Measurements from ENCODE around the gene MIF.
"Not testable (repeated sequence)": the region's sequence is repeated elsewhere in the genome, so short reads cannot be mapped to it uniquely, and the experiment has no call there.

MIF gene

DNA sequence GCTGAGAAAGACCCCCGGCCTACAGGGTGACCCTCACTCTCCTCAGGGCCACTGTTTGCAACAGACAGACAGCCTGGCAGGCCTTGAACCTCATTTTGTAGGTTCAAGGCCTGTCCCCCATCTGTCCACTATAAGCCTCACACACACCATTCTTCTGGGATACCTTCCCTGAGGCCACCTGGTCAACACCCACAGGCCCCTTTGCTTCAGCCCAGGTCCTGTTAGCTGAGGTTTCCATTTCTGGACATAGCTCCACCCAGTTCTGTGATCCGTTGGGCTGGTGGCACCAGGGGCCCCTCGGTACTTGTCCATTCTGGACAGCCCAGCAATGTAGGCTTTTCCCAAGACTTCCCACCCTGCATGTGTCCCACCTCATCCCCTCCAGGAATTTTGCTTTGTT, 3.1 kb downstream of the MIF start:
- Histone ChIP-seq H3K27me3 (ENCODE audit: insufficient read depth, insufficient read length) (no peaks in the 10 kb centered on the region), H3K36me3 (ENCODE audit: insufficient read depth, insufficient read length, low read length) (peaks cover 26% of the 10 kb centered on the region), H3K4me1 (ENCODE audit: insufficient read depth, insufficient read length) (peaks cover 18% of the 10 kb centered on the region), H3K4me3 (ENCODE audit: insufficient read length, low read depth) (no peak overlapping the region), H3K9me3 (ENCODE audit: insufficient read depth, low read length) (peaks cover 12% of the 10 kb centered on the region), H3K9ac (ENCODE audit: insufficient read length, low read depth) (no peak overlapping the region)
- no peak for TF ChIP-seq ZNF274 (IDR thresholded peaks at IDR 0.05; ENCODE audit: low read depth, low read length)
- TF ChIP-seq YY1 (IDR thresholded peaks at IDR 0.05; ENCODE audit: insufficient read depth, insufficient read length) = no peak
- TF ChIP-seq SUZ12 (IDR thresholded peaks at IDR 0.05; ENCODE audit: extremely low read depth, insufficient read depth, insufficient read length) = no peak
- no peak for DNase-seq (ENCODE audit: low read depth, low spot score)

DNA sequence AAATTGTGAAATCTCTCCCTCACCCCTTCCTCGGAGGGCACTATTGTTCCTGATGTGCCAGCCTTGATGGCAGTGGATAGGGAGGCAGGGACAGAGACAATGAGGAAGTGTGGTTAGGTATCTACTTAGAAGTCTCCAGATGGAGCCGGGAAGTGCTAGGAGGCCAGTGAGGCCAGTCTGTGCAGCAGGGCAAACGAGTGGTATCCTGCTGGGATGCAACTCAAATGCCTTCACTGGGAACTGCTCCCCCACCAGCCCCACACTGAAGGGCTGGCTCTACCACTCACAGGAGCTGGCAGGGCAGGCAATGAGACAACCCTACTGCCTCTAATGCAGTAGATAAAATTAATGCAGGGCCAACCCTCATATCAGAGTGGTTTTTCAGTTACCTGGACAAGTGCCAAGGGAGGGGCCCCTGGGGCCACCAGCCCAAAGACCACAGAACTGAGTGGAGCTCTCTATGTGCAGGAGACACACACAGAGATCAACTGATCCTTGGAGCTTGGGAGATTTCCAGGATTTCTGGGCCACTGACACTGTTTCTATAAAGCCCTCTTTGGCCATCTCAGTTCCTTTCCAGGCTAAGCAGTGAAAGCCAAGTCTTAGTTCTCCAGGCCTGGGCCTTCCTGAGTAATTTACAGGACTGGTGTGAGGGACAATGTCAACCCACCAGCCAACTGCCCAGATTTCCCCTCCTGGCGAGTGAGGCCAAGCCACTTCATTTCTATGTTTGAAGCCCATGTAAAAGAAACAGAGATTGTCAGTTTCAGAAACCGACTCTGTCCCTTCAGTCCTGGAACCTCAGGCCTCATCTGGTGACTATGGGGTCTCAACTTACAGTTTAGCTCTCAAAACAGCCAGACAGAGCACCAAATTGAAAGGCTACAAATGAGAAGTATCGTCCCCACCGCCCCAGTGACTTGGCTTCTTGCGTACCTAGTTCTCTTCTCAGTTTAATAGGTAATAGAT, 4.1 kb downstream of the MIF start:
- no peak for DNase-seq (ENCODE audit: low read depth, low spot score)
- H3K27me3 ChIP-seq (ENCODE audit: insufficient read depth, insufficient read length) = no peaks in the 10 kb centered on the region
- H3K4me3 ChIP-seq (ENCODE audit: insufficient read length, low read depth) = no peak overlapping the region
- peak overlapping the region; percentile 4 for H3K9ac ChIP-seq (ENCODE audit: insufficient read length, low read depth)
- peaks cover 26% of the 10 kb centered on the region for H3K36me3 ChIP-seq (ENCODE audit: insufficient read depth, insufficient read length, low read length)
- peaks cover 14% of the 10 kb centered on the region for H3K4me1 ChIP-seq (ENCODE audit: insufficient read depth, insufficient read length)
- TF ChIP-seq SUZ12 (IDR thresholded peaks at IDR 0.05; ENCODE audit: extremely low read depth, insufficient read depth, insufficient read length) (no peak), ZNF274 (IDR thresholded peaks at IDR 0.05; ENCODE audit: low read depth, low read length) (no peak), YY1 (IDR thresholded peaks at IDR 0.05; ENCODE audit: insufficient read depth, insufficient read length) (no peak)
- 0 out of 2 replicates have a peak, but pooled peaks cover 4% of the 10 kb centered on the region for H3K9me3 ChIP-seq (ENCODE audit: insufficient read depth, low read length)

DNA sequence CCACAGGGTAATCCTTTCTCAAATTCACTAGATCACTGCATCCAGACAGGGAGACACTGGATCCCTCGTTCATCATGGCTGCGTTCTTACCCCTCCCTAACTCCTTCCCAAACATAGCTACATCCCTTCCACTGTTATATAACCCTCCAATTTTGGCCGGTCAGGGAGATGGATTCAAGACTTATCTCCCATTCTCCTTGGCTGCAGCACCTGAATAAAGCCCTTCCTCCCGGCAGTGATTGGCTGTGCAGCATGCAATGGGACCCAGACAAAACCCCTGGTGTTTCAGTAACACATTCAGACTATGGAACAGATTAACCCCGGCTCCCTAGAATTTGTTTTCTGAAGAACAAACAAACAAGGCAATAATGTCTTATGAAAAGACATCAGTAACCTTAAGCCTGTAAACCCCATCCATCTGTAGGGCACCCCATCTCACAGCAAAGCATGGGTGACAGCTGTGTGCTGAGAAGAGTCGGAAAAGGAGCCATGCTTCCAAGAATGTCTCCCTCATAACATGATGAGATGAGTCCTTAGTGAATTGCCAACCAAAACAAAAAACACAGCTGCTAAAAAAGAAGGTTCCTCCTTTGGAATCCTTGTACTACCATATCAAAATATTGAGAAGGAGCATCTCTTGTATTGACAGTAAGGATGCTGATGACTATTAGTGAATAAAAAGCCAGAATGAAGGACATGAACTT, 5.0 kb downstream of the MIF start:
- Histone ChIP-seq H3K4me3 (ENCODE audit: insufficient read length, low read depth) (no peak overlapping the region), H3K36me3 (ENCODE audit: insufficient read depth, insufficient read length, low read length) (peaks cover 26% of the 10 kb centered on the region), H3K27me3 (ENCODE audit: insufficient read depth, insufficient read length) (no peaks in the 10 kb centered on the region), H3K9me3 (ENCODE audit: insufficient read depth, low read length) (0 out of 2 replicates have a peak, but pooled peaks cover 4% of the 10 kb centered on the region), H3K4me1 (ENCODE audit: insufficient read depth, insufficient read length) (peaks cover 14% of the 10 kb centered on the region), H3K9ac (ENCODE audit: insufficient read length, low read depth) (no peak overlapping the region)
- no peak for TF ChIP-seq SUZ12 (IDR thresholded peaks at IDR 0.05; ENCODE audit: extremely low read depth, insufficient read depth, insufficient read length)
- TF ChIP-seq YY1 (IDR thresholded peaks at IDR 0.05; ENCODE audit: insufficient read depth, insufficient read length) = no peak
- TF ChIP-seq ZNF274 (IDR thresholded peaks at IDR 0.05; ENCODE audit: low read depth, low read length) = no peak
- DNase-seq (ENCODE audit: low read depth, low spot score) = no peak

DNA sequence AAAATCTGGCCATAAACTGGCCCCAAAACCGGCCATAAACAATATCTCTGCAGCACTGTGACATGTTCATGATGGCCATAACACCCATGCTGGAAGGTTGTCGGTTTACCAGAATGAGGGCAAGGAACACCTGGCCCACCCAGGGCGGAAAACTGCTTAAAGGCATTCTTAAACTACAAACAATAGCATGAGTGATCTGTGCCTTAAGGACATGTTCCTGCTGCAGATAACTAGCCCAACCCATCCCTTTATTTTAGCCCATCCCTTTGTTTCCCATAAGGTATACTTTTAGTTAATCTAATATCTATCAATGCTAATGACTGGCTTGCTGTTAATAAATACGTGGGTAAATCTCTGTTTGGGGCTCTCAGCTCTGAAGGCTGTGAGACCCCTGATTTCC, 6.0 kb downstream of the MIF start:
- not testable (repeated sequence) for H3K9me3 ChIP-seq (ENCODE audit: insufficient read depth, low read length)

GRCh38 chr22:23901600-23901999, 7.4 kb downstream of the MIF start:
- no peak for TF ChIP-seq YY1 (IDR thresholded peaks at IDR 0.05; ENCODE audit: insufficient read depth, insufficient read length)
- TF ChIP-seq ZNF274 (IDR thresholded peaks at IDR 0.05; ENCODE audit: low read depth, low read length) = no peak
- TF ChIP-seq SUZ12 (IDR thresholded peaks at IDR 0.05; ENCODE audit: extremely low read depth, insufficient read depth, insufficient read length) = no peak
- DNase-seq (ENCODE audit: low read depth, low spot score) = no peak

More for the DNA sequence above, 6.0 kb downstream of the MIF start:
- DNase-seq (ENCODE audit: low read depth, low spot score); H3K4me3 ChIP-seq (ENCODE audit: insufficient read length, low read depth); H3K9ac ChIP-seq (ENCODE audit: insufficient read length, low read depth); H3K27me3 ChIP-seq (ENCODE audit: insufficient read depth, insufficient read length): not testable (repeated sequence)
- H3K36me3 ChIP-seq (ENCODE audit: insufficient read depth, insufficient read length, low read length) = peaks cover 22% of the 10 kb centered on the region
- peaks cover 14% of the 10 kb centered on the region for H3K4me1 ChIP-seq (ENCODE audit: insufficient read depth, insufficient read length)

GRCh38 chr22:23903328-23903971, 9.3 kb downstream of the MIF start:
- H3K4me3 ChIP-seq (ENCODE audit: insufficient read length, low read depth) = no peak overlapping the region
- DNase-seq (ENCODE audit: low read depth, low spot score) = no peak
- TF ChIP-seq ZNF274 (IDR thresholded peaks at IDR 0.05; ENCODE audit: low read depth, low read length) = no peak
- TF ChIP-seq YY1 (IDR thresholded peaks at IDR 0.05; ENCODE audit: insufficient read depth, insufficient read length) = no peak
- no peak for TF ChIP-seq SUZ12 (IDR thresholded peaks at IDR 0.05; ENCODE audit: extremely low read depth, insufficient read depth, insufficient read length)
- H3K36me3 ChIP-seq (ENCODE audit: insufficient read depth, insufficient read length, low read length) = no peaks in the 10 kb centered on the region
- 0 out of 2 replicates have a peak, but pooled peaks cover 4% of the 10 kb centered on the region for H3K9me3 ChIP-seq (ENCODE audit: insufficient read depth, low read length)
- no peak overlapping the region for H3K9ac ChIP-seq (ENCODE audit: insufficient read length, low read depth)
- peaks cover 2% of the 10 kb centered on the region for H3K27me3 ChIP-seq (ENCODE audit: insufficient read depth, insufficient read length)
- no peaks in the 10 kb centered on the region for H3K4me1 ChIP-seq (ENCODE audit: insufficient read depth, insufficient read length)

More at GRCh38 chr22:23901600-23901999, 7.4 kb downstream of the MIF start:
- Histone ChIP-seq H3K9ac (ENCODE audit: insufficient read length, low read depth) (no peak overlapping the region), H3K36me3 (ENCODE audit: insufficient read depth, insufficient read length, low read length) (peaks cover 8% of the 10 kb centered on the region), H3K9me3 (ENCODE audit: insufficient read depth, low read length) (0 out of 2 replicates have a peak, but pooled peaks cover 4% of the 10 kb centered on the region), H3K4me3 (ENCODE audit: insufficient read length, low read depth) (no peak overlapping the region), H3K27me3 (ENCODE audit: insufficient read depth, insufficient read length) (peaks cover 2% of the 10 kb centered on the region), H3K4me1 (ENCODE audit: insufficient read depth, insufficient read length) (peaks cover 7% of the 10 kb centered on the region)

All from NT2/D1 (cell line).